ENCODE results near the gene BTG1.

Gene BTG1

GRCh38 chr12:92134638-92135274 lies 10.9 kb downstream of the BTG1 start:
- no peak overlapping the region for H3K4me3 ChIP-seq (ENCODE audit: low read length)
- DNase-seq = peak; percentile 5
- TF ChIP-seq EZH2 (optimal IDR thresholded peaks at IDR 0.05; ENCODE audit: low read depth, low read length) = no peak
- TF ChIP-seq EZH2phosphoT487 (IDR thresholded peaks at IDR 0.05; ENCODE audit: low read length) = no peak
- no peak for TF ChIP-seq CTCF (IDR thresholded peaks at IDR 0.05; ENCODE audit: low read length)
- no peaks in the 10 kb centered on the region for H3K9me3 ChIP-seq (replicated peaks; ENCODE audit: insufficient read depth, low read length)
- H3K4me2 ChIP-seq (ENCODE audit: low read depth, low read length) = peak overlapping the region; percentile 34; the same call in 1 of the 2 replicates
- H4K20me1 ChIP-seq (ENCODE audit: insufficient read depth, low read length) = peaks cover 43% of the 10 kb centered on the region
- H3K9ac ChIP-seq (ENCODE audit: low read length) = no peak overlapping the region
- no peak overlapping the region for H3K27ac ChIP-seq (ENCODE audit: low read length)
- H2AFZ ChIP-seq (ENCODE audit: low read length) = no peak overlapping the region
- peaks cover 100% of the 10 kb centered on the region for H3K79me2 ChIP-seq (ENCODE audit: low read length)
- peaks cover 12% of the 10 kb centered on the region for H3F3A ChIP-seq (ENCODE audit: insufficient read depth, low read length)
- no peaks in the 10 kb centered on the region for H3K27me3 ChIP-seq (replicated peaks; ENCODE audit: insufficient read depth, low read length)
- H3K9me2 ChIP-seq (replicated peaks; ENCODE audit: insufficient read depth, low read length) = no peaks in the 10 kb centered on the region
- no peaks in the 10 kb centered on the region; the same call in 1 of the 2 replicates for H3K36me3 ChIP-seq (replicated peaks; ENCODE audit: insufficient read depth, low read length)
- H3K4me1 ChIP-seq (ENCODE audit: low read length) = peaks cover 54% of the 10 kb centered on the region

- H2AFZ ChIP-seq (ENCODE audit: low read length) = no peak overlapping the region
- DNase-seq = peak; percentile 5
- peaks cover 53% of the 10 kb centered on the region for H3K4me1 ChIP-seq (ENCODE audit: low read length)
- peak overlapping the region; percentile 34; the same call in 1 of the 2 replicates for H3K4me2 ChIP-seq (ENCODE audit: low read depth, low read length)
- no peak overlapping the region for H3K4me3 ChIP-seq (ENCODE audit: low read length)
- TF ChIP-seq EZH2 (optimal IDR thresholded peaks at IDR 0.05; ENCODE audit: low read depth, low read length) (no peak), CTCF (IDR thresholded peaks at IDR 0.05; ENCODE audit: low read length) (no peak), EZH2phosphoT487 (IDR thresholded peaks at IDR 0.05; ENCODE audit: low read length) (no peak)
- no peaks in the 10 kb centered on the region for H3K9me2 ChIP-seq (replicated peaks; ENCODE audit: insufficient read depth, low read length)
- H3F3A ChIP-seq (ENCODE audit: insufficient read depth, low read length) = peaks cover 10% of the 10 kb centered on the region
- H3K79me2 ChIP-seq (ENCODE audit: low read length) = peaks cover 100% of the 10 kb centered on the region
- peaks cover 40% of the 10 kb centered on the region for H4K20me1 ChIP-seq (ENCODE audit: insufficient read depth, low read length)
- no peak overlapping the region for H3K9ac ChIP-seq (ENCODE audit: low read length)
- H3K27ac ChIP-seq (ENCODE audit: low read length) = peak overlapping the region; percentile 9; the same call in 1 of the 2 replicates
- H3K27me3 ChIP-seq (replicated peaks; ENCODE audit: insufficient read depth, low read length) = no peaks in the 10 kb centered on the region
- H3K36me3 ChIP-seq (replicated peaks; ENCODE audit: insufficient read depth, low read length) = no peaks in the 10 kb centered on the region; the same call in 1 of the 2 replicates
- no peaks in the 10 kb centered on the region for H3K9me3 ChIP-seq (replicated peaks; ENCODE audit: insufficient read depth, low read length)
These were observed 11.6 kb downstream of the BTG1 start for GRCh38 chr12:92133795-92134637.

- Histone ChIP-seq H3K79me2 (ENCODE audit: low read length) (peaks cover 100% of the 10 kb centered on the region), H4K20me1 (ENCODE audit: insufficient read depth, low read length) (peaks cover 32% of the 10 kb centered on the region)
These were observed 12.5 kb downstream of the BTG1 start for GRCh38 chr12:92133171-92133570.

More at GRCh38 chr12:92133171-92133570, 12.5 kb downstream of the BTG1 start:
- H3K4me1 ChIP-seq (ENCODE audit: low read length) = peaks cover 45% of the 10 kb centered on the region
- H3K4me3 ChIP-seq (ENCODE audit: low read length) = no peak overlapping the region
- H3K9me3 ChIP-seq (replicated peaks; ENCODE audit: insufficient read depth, low read length) = no peaks in the 10 kb centered on the region
- no peaks in the 10 kb centered on the region for H3K9me2 ChIP-seq (replicated peaks; ENCODE audit: insufficient read depth, low read length)
- peak overlapping the region; percentile 34; the same call in 1 of the 2 replicates for H3K4me2 ChIP-seq (ENCODE audit: low read depth, low read length)
- peak overlapping the region; percentile 9; the same call in 1 of the 2 replicates for H3K27ac ChIP-seq (ENCODE audit: low read length)
- no peaks in the 10 kb centered on the region; the same call in 1 of the 2 replicates for H3K36me3 ChIP-seq (replicated peaks; ENCODE audit: insufficient read depth, low read length)
- TF ChIP-seq EZH2phosphoT487 (IDR thresholded peaks at IDR 0.05; ENCODE audit: low read length) (no peak), EZH2 (optimal IDR thresholded peaks at IDR 0.05; ENCODE audit: low read depth, low read length) (no peak), CTCF (IDR thresholded peaks at IDR 0.05; ENCODE audit: low read length) (no peak)
- H3K27me3 ChIP-seq (replicated peaks; ENCODE audit: insufficient read depth, low read length) = no peaks in the 10 kb centered on the region
- H3K9ac ChIP-seq (ENCODE audit: low read length) = no peak overlapping the region
- H2AFZ ChIP-seq (ENCODE audit: low read length) = no peak overlapping the region
- peak; percentile 6 for DNase-seq
- H3F3A ChIP-seq (ENCODE audit: insufficient read depth, low read length) = peaks cover 10% of the 10 kb centered on the region
